ENCODE data around the gene DIP2A.

The DIP2A gene

DNA sequence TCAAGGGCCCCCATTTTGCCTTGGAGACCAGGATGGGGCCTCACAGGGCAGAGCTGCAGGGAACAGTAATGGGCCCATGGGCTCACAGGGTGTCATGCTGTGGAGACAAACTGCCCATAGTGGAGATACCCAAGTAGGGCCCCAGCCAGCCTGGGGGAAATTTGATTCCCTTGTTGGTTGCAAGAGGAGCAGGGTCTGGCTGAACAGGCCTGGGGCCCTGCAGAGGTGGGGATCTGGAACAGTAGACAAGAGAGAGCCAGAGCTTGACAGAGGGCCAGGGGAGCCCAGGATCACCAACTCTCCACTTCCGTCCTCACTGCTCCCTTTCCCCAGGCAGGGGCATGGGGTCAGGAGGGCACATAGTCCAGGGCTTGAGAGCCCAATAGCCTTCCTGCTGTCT is 137.5 kb downstream of the DIP2A start:
- DNase-seq (ENCODE audit: low read depth): no peak

DNA sequence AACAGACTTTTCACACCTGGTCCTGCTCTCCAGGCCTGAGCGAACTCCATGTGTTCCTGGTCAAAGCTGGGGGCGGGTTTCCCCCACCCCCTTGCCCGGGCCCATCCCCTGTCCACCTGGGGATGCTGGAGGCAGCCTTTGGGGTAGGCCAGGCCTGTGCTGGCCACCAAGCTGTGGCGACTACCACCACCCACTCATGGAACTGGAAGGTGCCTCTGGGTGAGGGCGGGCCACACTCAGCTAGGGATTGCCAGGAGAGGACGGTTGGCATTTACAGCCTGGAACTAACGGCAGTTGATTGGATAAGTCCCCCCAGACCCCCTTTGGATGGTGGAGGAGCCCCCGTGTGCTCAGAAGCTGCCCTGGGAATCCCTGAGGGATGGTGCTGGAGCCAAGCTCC is 138.3 kb downstream of the DIP2A start:
- DNase-seq (ENCODE audit: low read depth): no peak

DNA sequence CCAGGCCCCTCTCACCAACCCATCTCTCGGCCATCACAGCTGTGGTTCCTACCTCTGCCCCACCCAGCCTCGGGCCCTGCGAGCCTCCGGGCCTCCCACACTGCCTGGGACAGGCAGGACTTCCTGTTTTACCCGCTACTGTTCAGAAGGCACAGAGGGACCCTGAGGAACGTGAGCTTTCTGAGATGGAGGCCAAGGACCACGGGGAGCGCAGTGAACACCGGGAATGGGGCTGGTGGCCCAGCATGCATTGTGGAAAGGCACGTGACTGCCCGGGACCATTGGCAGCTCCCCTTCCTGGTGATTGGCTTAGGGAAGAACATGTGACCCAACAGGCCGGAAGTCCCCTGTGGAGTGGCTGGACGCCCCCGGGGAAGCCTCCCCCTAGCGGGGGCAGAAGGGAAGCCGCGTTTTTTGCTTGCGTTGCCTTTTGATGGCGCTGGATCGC is 139.2 kb downstream of the DIP2A start:
- no peak for DNase-seq (ENCODE audit: low read depth)

DNA sequence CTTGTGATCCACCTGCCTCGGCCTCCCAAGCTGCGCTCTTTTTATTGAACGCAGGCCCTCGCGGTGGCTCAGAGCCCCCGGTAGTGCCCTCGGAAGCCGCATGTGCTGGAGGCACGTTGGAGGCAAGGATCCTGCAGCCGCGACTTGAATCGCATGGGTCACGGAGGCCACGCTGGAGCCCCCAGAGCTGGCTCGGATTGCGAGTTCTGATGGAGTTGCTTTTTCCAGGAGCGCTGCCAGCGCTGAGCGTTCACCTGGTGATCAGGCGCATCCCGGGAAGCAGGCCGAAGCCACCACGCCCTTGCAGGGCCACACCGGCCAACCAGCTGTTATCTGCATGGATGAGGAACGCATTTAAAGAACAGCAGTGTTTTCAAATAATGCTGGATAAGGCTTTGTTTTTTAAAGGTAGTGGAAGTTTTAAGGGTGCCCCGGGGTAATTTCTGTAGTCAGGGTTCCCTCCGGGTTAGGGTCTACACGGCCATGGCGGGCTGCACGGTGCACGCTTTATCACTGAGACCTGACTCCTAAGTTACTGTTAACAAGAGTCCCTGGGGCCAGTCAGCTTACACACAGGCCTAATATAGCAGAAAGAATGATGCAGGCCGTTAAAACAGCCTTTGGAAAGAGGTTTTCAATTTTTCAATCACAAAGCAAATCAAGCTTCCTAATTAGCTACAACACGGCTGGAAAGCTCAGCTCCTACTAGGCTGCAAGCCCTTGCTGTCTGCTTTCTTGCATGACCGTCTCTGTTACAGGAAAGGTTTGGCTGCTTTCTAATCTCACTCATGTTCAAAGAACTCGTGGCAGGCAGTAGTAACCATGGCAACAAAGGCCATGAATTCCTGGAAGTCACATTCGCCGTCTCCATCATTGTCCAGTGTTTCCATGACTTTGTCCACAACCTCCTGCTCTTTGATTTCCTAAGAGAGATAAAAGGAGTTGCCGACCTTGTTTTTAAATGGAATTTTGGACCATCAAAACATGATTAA is 140.2 kb downstream of the DIP2A start:
- no peak for DNase-seq (ENCODE audit: low read depth)

DNA sequence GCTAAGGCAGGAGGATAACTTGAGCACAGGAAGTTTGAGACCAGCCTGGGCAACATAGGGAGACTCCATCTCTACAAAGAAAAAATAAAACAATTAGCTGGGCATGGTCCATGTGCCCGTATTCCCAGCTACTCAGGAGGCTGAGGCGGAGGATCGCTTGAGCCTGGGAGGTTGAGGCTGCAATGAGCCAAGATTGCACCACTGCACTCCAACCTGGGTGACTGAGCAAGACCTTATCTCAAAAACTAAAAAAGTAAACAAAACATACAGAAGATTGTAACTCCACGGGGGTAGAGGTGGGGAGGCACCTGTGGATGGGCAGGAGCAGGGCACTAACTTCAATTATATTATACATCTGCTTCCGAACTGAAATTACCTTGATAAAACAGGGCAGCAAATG is 141.6 kb downstream of the DIP2A start:
- DNase-seq (ENCODE audit: low read depth): no peak

DNA sequence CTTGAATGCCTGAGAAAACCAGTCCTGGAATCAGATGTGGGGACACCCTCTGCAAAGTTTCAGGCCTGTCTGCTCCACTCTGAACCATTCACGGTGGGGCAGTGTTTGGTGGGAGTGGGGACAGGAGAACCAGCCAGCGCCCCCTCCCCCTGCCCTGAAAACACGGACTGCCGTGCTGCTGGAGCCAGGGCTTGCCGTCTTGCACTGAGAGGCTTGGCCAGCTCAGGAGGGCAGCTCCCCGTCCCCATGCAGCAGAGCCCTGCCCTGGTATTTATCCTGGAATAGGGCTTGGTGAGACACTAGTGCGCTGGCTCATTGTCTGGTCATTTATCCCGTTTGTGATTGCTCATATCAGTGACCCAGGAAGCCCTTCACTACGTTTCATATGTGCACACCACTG is 142.3 kb downstream of the DIP2A start:
- no peak for DNase-seq (ENCODE audit: low read depth)

DNA sequence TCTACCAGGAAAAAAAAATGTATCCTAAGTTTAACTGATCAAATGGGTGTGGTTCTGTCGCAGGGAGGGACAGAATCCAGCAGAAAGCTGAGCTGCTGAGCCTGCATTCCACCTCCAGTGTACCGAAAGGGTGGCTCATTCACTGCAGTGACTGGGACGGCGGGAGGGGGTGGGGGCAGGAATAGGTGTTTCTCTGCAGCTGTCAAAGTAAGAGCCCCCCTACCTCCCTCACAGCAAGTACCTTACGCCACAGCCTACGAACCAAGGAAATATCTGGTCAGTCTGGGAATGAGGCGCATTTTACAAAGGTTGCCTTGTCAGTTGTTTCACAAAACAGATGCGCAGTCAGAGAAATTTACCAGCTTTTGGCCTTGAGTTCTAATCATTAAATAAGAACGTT is 144.5 kb downstream of the DIP2A start:
- DNase-seq (ENCODE audit: low read depth): no peak

DNA sequence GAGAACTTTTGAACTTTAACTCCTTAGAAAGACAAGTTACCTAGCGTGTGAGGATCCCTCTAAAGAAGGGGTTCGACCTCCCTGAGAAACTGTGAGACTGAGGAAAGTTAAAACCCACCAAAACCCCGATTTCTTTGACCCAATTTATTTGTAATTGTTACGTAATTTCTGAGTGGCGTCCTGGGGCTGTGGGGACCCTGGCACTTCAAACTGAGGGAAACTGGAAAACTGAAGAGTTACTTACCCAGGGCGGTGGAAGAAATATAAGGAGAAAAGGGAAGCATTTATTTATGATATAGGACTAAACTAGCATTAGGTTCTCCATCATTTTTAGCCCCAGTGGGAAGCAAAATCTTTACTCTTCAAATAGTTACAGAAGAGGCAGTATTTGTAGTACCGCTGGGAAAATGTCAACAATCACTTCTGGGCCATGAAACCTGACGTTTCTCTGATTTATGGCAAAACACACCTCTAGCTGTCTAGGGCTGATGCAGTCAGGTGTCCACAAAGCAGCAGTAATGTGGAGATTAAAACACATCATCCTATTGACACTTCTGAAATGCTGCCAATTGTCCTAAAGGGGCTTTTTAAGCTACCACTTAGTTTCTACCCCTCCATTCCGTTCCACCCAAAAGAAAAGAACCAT is 145.8 kb downstream of the DIP2A start:
- no peak for DNase-seq (ENCODE audit: low read depth)

DNA sequence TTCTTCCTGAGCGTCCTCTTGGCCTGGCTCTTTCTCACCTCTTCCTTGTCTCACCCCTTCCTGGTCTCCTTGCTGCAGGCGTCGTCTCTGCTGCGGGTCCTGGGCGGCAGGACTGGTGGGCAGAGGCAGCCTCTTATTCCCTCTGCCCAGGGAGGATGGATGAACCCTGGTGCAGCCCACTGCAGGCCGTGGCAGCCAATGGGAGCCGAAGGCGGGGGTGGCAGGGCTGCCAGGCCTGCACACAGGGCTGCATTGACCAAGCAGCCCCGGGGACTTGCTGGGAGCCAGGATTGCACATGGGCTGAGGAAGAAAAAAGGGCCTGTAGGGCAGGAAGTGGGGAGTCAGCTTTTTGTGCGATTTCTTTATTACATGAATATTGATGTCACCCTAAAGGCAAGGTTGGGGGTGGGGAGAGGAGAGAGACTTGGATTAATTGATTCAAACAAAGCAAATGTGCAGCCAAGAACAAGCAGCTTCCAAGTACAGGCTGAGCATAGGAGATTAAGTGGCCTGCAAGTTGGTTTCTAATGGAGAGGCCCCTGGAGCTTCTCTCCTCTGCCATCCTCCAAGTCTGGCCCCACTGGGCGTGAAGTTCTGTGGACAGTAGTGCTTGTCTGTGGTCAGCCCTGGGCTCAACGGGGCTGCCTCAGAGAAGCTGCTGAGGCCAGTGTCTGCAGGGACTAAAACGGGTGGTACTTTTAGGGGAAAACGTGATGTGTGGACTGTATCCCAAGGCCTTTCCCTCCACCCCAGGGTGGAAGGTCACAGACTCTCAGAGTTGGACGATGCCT is 146.5 kb downstream of the DIP2A start, which contains the start of gene S100B:
TSS of gene S100B (minus strand) at position 108 of the 792 bp plus-strand sequence. CDS start 2,667 bp downstream, outside the sequence.
- DNase-seq (ENCODE audit: low read depth): no peak

DNA sequence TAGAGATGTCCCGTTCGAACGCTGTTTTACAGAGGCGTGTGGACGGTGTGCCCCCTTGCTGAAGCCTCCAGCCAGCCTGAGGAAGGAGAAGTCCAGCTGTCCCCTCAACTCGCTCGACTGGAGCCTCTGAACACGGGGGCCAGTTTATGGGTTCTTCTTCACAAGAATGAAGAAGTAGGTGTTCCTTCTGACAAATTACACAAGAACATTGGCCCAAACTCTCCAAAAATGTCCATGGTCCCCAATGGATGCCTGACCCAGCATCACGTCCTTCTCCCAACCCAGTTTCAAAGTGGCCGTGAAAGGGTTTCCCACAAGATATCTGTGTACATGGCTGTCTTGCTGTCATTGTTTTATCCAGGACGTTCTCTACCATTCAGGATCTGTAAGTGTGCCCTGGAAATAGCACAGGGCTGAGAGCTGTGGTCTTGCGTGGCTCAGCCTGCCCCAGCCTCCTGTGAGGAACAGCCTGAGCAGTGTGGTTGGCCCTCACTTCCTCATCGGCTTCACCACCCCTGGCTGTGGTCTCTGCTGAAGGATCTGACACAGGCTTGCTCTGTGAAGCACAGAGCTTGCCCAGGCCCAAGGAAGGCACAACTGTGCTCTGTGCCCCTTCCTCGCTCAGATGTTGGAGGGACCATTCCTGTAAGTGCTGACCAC is 147.2 kb downstream of the DIP2A start:
- no peak for DNase-seq (ENCODE audit: low read depth)

DNA sequence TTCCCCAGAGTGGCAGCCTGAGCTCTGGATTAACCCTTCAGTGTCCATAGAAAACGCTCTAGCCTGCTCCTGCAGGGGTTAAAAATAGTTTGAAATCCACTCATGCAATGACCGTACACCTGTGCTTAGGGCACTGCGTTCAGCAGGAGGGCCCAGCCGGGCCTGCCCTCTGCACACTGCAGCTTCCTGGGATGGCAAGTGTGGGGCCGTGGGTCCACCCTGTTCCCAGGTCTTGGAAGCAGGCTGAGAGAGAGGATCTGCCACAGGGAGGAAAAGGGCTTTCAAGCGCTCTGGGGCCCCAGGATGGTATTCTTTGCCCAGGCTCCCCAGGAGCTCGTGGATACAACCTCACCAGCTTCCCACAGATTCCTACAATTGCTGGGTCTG is 147.7 kb downstream of the DIP2A start:
- no peak for DNase-seq (ENCODE audit: low read depth)

DNA sequence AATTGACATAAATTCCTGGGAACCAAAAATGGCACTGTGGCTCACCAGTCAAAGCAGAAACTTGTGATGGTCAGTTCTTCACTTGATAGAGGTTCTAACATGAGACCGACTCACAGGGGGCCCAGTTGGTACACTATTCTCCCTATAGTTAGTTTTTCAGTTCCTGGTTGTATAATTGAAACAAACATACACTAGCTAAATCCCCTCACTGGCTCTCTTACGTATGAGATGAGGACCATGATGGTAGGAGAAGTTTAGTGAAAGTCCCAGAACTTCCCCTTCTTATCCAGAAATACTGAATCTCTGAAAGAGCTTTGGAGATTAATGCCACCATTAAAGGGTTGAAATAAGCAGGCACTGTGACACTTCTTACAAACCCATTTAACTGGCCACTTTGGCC is 148.9 kb downstream of the DIP2A start:
- no peak for DNase-seq (ENCODE audit: low read depth)

DNA sequence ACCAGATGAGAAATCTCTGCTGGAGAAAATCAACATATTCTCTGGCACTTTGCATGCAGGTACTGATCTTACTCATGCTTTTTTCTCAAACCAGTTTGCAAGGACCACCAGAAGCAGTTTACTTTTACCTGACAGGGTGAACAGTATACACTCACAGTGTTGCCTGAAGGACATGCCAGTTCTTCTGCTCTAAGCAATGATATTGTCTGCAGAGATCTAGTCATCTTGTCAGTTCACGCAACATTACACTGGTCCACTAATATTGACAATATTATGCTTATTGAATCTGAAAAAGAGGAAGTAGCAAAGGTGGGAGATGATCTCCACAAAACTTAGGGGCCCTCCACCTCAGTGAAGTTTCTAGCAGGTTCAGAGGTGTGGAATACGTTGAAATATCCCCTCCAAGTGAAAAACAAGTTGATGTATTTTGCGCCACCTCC is 150.0 kb downstream of the DIP2A start:
- DNase-seq (ENCODE audit: low read depth): no peak

DNA sequence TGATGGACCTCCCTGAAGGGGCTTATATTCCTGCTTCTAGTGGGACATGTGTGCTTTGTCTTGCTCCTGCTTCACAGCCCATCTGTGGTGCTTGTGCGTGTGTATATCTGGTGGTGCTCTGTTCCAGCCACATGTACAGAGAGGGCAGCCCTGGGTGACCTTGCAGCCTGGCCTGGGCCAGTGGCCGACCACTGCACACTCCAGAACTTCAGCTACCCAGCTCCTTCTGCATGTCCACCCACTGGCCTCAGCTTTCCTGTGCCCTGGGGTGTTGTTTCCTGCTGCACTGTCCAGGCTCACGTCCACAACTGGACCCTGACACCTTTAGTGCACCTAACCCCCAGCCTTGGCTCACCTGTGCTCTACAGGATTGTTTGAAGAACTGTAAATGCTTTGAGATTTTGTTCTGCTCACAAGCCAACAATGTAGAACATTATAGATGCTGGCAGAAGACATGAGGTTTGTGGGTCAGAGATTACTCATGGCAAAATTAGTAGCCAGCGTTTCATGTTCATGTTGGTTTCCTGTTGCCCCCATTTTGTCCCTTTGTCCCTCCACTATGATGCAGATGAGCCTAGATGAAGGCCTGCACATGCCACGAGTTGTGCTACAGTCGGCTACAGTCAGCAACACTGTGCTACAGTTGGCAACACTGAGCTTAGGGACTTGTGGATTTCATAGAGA is 151.5 kb downstream of the DIP2A start:
- DNase-seq (ENCODE audit: low read depth): no peak

DNA sequence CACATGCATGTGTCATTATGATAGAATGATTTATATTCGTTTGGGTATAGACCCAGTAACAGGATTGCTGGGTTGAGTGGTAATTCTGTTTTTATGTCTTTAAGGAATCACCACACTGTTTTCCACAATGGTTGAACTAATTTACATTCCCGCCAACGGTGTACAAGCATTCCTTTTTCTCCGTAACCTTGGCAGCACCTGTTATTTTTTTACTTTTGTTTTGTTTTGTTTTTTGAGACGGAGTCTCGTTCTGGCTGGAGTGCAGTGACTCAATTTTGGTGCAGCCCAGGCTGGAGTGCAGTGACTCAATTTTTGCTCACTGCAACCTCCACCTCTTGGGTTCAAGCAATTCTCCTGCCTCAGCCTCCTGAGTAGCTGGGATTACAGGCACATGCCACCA is 154.7 kb downstream of the DIP2A start:
- DNase-seq (ENCODE audit: low read depth): no peak

DNA sequence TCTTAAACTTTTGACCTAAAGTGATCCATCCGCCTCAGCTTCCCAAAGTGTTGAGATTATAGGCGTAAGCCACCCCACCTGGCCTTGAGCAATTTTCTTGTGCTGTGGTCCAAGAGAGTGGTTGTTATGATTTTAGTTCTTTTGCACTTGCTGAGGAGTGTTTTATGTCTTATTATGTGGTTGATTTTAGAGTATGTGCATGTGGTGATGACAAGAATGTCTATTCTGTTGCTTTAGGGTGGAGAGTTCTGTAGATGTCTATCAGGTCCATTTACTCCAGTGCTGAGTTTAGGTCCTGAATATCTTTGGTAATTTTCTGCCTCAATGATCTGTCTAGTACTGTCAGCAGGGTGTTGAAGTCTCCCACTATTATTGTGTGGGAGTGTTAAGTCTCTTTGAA is 157.4 kb downstream of the DIP2A start:
- DNase-seq (ENCODE audit: low read depth): no peak

DNA sequence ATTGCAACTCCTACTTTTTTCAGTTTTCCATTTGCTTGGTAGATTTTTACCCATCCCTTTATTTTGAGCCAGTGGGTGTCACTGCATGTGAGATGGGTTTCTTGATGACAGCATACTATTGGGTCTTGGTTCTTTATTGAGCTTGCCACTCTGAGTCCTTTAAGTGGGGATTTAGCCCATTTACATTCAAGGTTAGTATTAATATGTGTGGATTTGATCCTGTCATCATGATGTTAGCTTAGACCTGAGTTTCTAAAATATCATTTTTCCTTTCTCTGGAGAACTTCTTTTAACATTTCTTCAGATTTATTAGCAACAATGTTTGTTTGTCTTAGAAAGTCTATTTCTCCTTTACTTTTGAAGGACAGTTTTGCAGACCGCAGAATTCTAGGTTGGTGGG is 158.0 kb downstream of the DIP2A start:
- DNase-seq (ENCODE audit: low read depth): no peak

DNA sequence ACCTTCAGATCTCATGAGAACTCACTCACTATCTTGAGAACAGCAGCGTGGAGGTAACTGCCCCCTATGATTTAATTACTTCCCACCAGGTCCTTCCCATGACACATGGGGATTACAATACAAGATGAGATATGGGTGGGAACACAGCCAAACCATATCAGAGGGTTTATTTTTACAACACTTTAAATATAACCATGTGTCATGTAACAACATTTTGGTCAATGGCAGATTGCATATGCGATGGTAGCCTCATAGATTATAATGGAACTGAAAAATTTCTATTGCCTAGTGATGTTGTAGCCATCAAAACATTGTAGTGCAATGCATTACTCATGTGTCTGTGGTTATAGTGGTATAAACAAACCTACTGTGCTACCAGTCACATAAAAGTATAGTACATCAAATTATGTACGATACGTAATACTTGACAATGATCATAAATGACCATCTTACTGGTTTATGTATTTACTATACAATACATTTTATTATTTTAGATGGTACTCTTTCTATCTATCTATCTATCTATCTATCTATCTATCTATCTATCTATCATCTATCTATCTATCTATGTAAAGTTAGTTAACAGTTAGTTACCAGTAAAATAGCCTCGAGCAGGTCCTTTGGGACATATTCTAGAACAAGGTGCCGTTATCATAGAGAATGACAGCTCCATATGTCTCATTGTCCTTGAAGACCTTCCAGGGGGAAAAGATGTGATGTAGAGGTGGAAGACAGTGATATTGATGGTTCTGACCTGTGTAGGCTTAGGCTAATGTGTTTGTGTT is 158.8 kb downstream of the DIP2A start:
- DNase-seq (ENCODE audit: low read depth): no peak

DNA sequence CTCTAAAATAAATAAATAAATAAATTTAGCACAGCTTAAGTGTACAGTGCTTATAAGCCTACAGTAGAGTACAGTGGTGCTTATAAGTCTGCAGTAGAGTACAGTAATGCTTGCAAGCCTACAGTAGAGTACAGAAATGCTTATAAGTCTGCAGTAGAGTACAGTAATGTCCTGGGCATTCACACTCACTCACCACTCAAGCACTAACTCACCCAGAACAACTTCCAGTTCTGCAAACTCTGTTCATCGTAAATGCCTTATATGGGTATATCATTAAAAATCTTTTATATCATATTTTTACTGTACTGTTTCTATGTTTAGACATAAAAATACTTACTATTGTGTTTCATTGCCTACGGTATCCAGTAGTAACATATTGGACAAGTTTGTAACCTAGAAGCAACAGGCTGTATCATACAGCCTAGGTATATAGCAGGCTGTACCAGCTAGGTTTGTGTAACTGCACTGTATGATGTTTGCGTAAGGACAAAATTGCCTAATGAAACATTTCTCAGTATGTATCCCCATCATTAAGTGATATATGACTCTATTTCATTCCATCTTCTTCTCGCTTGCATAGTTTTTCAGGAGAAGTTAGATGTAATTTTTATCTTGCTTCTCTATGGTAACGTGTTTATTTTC is 160.2 kb downstream of the DIP2A start:
- no peak for DNase-seq (ENCODE audit: low read depth)
